T follicular helper cell (primary cell): Measurements from ENCODE around the gene B3GALT2.

ENCODE experiments used
- DNase-seq: peaks from one replicate; pipeline ENCODE4 v3.0.0-alpha.2; 2020; ENCODE audit warnings: low read depth

The B3GALT2 gene

DNA sequence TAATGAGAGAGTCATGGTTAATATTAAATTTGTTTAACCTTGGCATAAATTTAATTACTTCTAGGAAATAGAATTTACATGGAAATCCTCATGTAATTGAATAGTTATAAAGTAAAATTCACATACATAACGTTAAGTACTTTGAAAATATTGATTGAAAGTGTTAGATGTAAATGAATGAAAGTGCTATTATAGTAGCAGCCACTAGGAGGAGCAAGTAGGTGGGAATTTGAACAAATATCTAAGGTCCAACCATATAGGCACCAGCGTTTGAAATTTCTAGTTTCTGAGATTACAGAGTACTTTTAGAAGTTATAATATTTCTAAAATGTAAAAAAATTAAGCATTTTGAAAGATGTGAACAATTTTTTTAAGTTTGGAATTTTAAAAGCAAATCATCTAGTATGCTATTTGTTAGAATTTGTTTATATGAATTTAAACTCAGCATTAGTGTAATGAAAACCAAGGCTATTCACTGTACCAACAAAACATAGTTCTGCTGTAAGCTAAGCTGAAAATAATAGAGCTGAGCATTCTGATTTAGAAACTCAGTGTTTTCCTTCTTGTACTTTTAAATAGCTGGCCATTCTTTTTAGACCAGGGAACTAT lies 3.3 kb downstream of the B3GALT2 start:
- no peak for DNase-seq

DNA sequence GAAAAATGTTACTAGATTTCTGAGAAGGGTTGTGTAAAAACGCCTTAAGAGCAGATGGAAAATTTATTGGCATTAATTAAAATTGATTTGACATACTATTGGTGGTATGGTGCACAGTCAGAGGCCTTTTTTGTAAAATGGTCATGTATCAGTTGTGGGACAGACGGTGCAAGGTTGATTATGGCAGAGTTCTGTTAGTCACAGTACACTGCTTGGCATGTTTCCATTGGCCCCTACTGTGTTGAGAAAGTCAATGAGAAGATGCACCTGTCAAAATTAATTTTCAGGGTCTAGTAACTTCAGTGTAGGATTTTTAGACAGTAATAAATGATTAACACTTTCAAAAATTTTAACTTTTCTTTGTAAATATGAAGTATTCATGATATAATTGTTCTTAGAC lies 4.4 kb downstream of the B3GALT2 start:
- DNase-seq: no peak

DNA sequence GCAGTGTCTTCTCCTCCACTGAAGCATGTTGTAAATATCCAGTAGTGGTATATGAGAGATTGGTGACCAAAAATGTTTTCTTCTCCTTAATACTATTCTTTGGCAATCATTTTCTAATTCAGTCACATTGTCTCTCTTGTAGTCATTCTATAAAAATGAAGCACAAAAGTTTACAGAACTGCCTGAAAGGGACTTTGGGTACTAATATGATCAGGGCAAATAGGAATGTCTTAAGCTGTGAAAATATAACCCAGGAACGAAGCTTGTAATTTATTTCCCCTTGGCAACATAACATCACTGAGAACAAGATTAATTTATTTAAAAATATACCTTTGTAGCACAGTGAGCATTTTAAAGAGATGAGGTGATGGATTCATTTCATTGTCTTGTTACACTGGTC lies 4.9 kb downstream of the B3GALT2 start:
- no peak for DNase-seq

DNA sequence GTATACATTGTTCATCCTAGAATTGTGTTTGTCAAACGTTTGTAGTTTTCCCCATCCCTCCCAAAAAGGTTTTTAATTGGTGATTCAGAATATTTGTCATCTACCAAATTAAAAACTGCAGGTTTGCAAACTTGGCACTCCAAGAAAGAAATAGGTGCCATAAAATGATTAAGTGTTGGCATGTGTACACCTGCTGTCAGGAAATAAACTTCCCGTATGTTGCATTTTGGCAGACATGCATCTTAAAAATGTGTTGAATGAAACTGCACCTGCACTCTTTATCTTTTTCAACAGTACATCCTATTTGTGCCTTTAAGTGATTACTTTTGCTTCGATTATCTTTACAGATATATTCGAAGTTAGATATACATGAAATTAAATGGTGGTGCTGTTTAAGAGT lies 7.3 kb downstream of the B3GALT2 start:
- DNase-seq: no peak

DNA sequence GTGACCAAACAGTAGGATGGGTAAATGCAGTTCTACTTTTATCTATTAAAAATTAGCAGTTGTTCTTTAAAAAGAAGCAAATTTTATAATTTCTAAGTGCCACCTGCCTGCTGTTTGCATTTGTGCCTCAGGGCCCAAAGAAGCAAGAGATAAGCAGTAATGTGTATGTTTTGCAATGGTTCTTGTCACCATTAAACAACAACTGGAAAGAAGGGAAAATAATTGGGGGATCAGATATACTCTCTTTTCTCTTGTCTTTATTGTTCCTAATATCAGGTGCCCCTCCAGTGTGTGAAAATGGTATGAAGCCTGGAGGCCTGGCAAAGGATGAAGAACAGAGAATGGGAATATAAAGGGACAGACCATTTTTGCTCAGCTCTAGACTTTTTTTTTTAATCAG lies 9.6 kb downstream of the B3GALT2 start:
- DNase-seq: no peak

DNA sequence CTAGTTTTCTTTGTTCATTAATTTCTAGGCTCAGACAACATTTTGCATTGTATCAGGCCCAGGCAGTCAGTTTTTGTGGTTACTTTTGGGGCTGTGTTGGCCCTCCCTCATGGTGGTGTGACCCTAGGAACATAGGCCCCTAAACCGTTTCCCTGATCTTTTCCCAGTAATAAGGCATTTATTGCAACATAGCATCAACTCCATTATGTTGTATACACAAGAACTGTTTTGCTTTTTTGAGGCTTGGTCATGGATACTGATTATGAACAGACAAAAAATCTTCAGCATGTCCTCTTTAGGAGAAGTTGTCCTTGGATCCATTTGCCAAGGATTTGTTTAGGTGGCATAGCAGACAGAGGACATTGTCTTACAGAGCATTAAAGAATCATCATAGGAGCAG lies 10.3 kb downstream of the B3GALT2 start:
- DNase-seq: no peak

DNA sequence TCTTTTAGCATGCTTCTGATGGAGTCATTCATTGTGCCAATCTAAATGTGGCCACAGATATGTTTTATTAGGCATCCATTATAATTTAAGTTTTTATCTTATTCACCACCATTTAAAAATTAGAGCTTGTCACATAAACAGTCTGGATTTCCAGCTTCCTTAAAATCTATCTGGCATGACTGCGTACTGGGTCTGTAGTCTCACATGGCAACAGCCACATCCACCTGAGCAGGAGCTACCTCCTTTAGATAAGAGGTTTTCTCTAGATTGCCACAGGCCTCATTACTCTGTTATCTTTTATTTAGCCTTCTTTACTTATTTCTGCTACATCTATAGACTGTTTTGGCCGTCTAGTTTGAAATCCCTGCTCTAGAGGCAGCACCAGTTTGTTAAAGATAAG lies 29.1 kb downstream of the B3GALT2 start:
- DNase-seq: no peak

DNA sequence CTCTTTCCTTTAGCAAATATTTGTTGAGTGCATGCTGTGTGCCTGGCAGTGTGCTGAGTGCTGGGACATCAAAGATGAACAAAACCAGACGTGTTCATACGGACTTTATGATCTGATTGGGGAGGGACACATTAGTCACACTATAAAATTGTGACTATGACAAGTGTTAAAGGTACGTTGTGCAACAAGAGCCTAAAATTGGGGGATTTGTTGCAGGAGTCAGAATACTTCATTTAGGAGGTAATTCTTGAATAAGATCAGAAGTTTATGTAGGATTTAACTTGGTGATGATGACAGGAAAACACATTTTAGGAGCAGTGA lies 29.6 kb downstream of the B3GALT2 start:
- no peak for DNase-seq

DNA sequence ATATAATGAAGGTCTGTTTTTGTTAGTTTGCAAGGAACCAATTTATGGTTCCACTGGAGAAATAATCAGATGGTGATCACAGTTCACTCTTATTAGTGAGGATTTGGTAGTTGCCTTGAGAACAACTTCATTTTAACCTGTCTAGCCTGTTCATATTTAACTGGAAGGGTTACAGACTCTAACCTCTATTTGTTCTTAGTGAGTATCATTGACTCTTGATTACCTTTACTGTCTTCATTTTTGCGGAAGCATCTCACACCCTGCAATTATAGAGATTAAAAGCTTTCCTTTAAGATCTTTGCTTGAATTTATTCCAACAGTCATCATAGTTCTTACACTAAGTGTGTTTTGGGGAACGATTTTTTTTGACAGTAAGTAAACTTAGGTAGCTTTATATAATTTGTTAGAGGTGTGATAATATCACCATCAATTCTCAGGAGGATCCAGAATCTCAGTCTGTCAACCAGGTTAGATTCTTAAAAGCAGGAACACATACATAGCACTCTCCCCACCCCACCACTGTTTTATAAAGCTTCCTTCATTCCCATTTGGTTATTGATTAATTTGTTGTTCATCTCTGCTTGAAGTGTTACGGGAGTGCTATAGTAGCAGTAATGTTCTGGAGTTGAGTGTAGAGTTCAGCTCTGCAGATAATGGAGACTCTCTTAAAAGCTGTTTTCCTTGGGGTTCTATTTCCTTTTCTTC lies 30.1 kb downstream of the B3GALT2 start:
- DNase-seq: no peak

DNA sequence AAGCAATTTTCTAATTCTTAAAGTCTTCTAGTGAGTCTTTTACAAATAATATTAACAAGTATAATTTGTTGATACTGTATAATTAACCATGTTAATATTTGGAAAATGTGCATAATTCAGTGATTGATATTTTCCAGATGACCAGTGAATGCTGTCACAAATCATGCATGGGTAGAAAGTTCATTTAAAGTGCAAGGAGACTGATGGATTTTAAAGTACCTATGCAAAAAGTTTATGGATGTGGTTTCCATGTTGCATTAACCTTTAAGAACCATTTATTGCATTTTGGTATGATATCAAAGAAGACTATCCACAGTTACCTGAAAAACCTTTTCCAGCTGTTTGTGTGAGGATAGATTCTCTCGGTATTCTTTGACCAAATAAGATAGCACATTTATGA lies 41.4 kb downstream of the B3GALT2 start:
- DNase-seq: no peak

DNA sequence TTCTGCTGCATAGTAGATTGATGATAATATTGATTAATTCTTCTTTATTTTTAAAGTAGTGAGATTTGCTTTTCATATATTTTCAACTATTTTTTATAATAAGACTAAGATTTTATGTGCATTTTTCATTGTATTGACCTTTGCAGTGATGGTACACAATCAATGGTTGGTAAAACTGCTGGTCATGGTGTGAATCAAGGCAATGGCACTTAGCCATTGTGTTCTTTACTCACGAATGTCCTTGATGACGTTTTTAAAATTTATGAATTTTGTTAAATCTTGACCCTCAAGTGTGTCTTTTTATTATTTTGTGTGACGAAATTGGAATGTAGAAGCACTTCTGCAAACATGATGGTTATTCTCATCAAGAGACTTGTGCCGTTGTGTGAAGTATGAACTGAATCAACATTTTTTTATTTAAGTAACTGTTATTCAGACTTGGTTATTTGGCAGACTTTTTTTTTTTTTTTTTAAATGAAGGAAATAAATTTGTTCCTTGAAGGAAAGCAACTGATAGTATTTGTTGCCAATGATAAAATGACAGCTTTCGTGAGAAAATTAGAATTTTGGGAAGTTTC lies 42.0 kb downstream of the B3GALT2 start:
- DNase-seq: no peak

DNA sequence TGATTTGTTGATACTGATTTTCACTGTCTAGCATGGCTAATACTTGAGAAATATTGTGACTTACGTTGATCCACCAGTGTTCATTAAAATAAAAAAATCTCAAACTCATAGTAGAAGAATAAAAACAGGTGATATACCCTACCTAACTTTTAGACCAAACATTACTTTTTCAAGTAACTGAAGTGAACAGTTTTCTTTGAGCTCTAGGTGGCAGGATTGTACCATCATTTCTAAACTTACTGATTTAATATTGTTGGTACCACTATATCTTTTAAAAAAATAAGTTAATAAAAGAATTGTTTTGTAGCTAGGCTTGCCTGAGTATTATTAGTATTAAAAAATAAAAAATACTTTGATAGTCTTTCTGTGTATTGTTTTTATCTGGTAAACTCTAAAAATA lies 43.1 kb downstream of the B3GALT2 start:
- DNase-seq: no peak

DNA sequence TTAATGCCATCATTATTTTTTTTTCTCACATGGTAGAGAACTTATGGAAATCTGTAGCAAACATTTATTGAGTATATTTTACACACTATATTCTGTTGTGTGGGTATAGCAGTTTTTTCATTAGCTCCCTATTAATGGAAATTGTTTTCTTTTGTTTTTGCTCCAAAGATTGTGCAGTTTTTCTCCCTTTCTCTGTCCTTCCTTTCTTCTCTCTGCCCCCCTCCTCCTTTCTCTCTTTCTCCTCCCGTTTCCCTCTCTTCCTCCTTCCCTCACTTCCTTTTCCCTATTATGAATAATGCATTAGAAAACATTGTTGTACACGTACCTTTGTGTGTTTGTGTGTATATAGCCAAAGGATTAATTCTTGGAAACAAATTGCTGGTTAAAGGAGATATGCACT lies 44.0 kb downstream of the B3GALT2 start:
- no peak for DNase-seq

DNA sequence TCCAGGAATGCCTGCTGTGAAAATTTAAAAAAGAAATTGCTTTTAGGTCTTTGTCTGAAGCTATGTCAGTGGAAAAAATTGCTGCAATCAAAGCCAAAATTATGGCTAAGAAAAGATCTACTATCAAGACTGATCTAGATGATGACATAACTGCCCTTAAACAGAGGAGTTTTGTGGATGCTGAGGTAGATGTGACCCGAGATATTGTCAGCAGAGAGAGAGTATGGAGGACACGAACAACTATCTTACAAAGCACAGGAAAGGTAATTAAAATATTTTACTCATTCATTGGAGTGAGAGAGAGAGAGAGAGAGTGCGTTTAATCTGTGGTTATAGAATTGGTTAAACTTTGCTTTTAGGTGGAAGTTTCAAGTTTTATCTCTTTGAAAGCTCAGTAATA lies 44.6 kb downstream of the B3GALT2 start:
- no peak for DNase-seq

DNA sequence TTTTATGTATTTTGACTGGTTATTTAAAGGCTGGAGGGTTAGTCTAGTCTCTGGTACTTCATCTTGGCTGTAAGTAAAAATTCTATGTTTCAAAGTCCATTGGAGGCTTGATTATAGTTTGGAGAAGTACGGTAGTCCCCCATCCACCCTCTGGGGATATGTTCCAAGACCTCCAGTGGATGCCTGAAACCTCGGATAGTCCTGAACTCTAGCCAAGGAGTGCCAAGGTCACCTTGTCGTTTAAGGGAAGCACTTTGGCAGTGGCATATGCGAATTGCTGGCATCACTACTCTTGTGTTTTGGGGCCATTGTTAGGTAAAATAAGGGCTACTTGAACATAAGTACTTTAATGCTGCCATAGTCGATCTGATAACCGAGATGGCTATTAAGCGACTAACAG lies 46.2 kb downstream of the B3GALT2 start:
- no peak for DNase-seq

DNA sequence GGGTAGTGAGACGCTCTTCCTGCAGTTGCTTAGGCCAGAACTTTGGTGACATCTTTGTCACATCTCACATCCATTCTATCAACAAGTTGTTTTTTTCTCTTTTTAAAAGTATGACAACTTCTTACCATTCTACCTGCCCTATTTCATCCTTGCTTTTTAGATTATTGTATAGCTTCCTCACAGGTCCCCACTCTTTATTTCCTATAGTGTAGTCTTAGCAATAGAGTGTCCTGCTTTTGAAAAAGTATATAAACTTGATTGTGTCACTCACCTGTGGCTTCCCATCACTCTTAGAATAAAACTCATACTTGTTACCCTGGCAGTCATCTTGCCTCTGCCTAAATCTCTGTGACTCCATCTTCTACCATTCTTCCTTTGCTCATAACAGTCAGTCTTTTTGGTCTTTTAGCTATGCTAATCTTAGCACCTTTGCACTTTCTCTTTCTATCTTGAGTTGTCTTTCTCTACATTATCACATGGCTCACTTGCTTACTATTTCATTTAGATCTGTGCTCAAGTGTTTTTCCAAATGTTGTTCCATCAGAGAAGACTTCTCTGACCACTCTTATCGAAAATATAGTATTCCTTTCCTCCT lies 55.0 kb downstream of the B3GALT2 start:
- no peak for DNase-seq
